K562 (cell line): Measurements from ENCODE around the gene PPIF. TPM values are rescaled to one million over a fixed set of nuclear protein-coding genes. Genes with fewer than 3 reads are reported as not detected.

Source experiments
- ATF7 ChIP-seq: fragments of 450-650 bp; IDR thresholded peaks from 2 replicates; pipeline ENCODE4 v1.7.1; 2014; ENCODE audit warnings: mild to moderate bottlenecking, moderate library complexity
- CREB1 ChIP-seq, 2 experiments: sonication (generic) in 1 of 2; formaldehyde crosslinking in 1 of 2; IDR thresholded peaks; 2 replicates each; pipeline versions ENCODE4 v1.6.1 to v1.8.0; 2012 to 2022; ENCODE audit warnings: inconsistent platforms in 1 of 2, mild to moderate bottlenecking in 1 of 2, missing genetic modification reagents in 1 of 2, moderate library complexity in 1 of 2
- FOXJ3 ChIP-seq: sonication (generic); formaldehyde crosslinking; IDR thresholded peaks from 2 replicates; pipeline ENCODE4 v1.4.0; 2020; ENCODE audit warnings: mild to moderate bottlenecking, missing genetic modification reagents
- GTF2F1 ChIP-seq: IDR thresholded peaks from 2 replicates; pipeline ENCODE4 v1.6.1; 2011; ENCODE audit warnings: low read depth, low read length, improper control_type of control experiment
- HNRNPLL ChIP-seq: fragments of 200-400 bp; formaldehyde crosslinking; IDR thresholded peaks from 2 replicates; pipeline ENCODE4 v1.6.1; 2017; ENCODE audit warnings: low read length, low read depth, mild to moderate bottlenecking; ENCODE audit not compliant: poor library complexity, severe bottlenecking
- HSF4 ChIP-seq: fragments of 250-450 bp; sonication (Bioruptor Pico); IDR thresholded peaks from 2 replicates; pipeline ENCODE4 v2.1.2; 2022; ENCODE audit warnings: mild to moderate bottlenecking, moderate library complexity, borderline replicate concordance
- JUNB ChIP-seq: fragments of 450-650 bp; formaldehyde crosslinking; conservative IDR thresholded peaks from 2 replicates; pipeline ENCODE4 v1.4.0; 2020; ENCODE audit warnings: mild to moderate bottlenecking
- LARP7 ChIP-seq: fragments of 450-650 bp; IDR thresholded peaks from 2 replicates; pipeline ENCODE4 v1.6.1; 2016
- MAFF ChIP-seq: IDR thresholded peaks from 2 replicates; pipeline ENCODE4 v1.6.1; 2012; ENCODE audit warnings: low read length, improper control_type of control experiment
- MAFK ChIP-seq: IDR thresholded peaks from 2 replicates; pipeline ENCODE4 v1.6.1; 2011; ENCODE audit warnings: low read length, improper control_type of control experiment
- NONO ChIP-seq, 2 experiments: fragments of 200-400 bp in 1 of 2; fragments of 450-650 bp in 1 of 2; formaldehyde crosslinking in 1 of 2; IDR thresholded peaks; 2 replicates each; pipeline ENCODE4 v1.6.1; 2017; ENCODE audit warnings: low read depth in 2 of 2, mild to moderate bottlenecking in 2 of 2, moderate library complexity in 2 of 2, low read length in 1 of 2
- PHB2 ChIP-seq: fragments of 450-650 bp; IDR thresholded peaks from 2 replicates; pipeline ENCODE4 v1.6.1; 2017; ENCODE audit warnings: low read depth
- POLR2A ChIP-seq: fragments of 450-650 bp; conservative IDR thresholded peaks from 2 replicates; pipeline ENCODE4 v1.6.1; 2016
- POLR2H ChIP-seq: IDR thresholded peaks from 2 replicates; pipeline ENCODE4 v1.6.1; 2016; ENCODE audit warnings: missing genetic modification characterization, low read depth, mild to moderate bottlenecking, control low read depth, missing compliant biosample characterization, moderate library complexity
- TSHZ1 ChIP-seq: fragments of 250-450 bp; sonication (Bioruptor Pico); IDR thresholded peaks from 2 replicates; pipeline ENCODE4 v1.4.0; 2020; ENCODE audit warnings: mild to moderate bottlenecking, moderate library complexity
- ZBTB2 ChIP-seq: fragments of 450-650 bp; IDR thresholded peaks from 2 replicates; pipeline ENCODE4 v1.6.1; 2016; ENCODE audit warnings: antibody characterized with exemption
- ZNF12 ChIP-seq: sonication (generic); formaldehyde crosslinking; IDR thresholded peaks from 2 replicates; pipeline ENCODE4 v1.4.0; 2020; ENCODE audit warnings: mild to moderate bottlenecking, missing genetic modification reagents
- ZNF143 ChIP-seq: sonication (generic); formaldehyde crosslinking; IDR thresholded peaks from 2 replicates; pipeline ENCODE4 v1.9.0; 2022; ENCODE audit warnings: mild to moderate bottlenecking, missing genetic modification reagents
- ZNF316 ChIP-seq: fragments of 450-650 bp; IDR thresholded peaks from 2 replicates; pipeline ENCODE4 v1.6.1; 2016
- ZNF766 ChIP-seq: fragments of 200-800 bp; sonication (Bioruptor generic); conservative IDR thresholded peaks from 2 replicates; pipeline ENCODE4 v1.6.1; 2016; ENCODE audit warnings: missing genetic modification characterization, missing compliant biosample characterization
- polyA plus RNA-seq, 8 experiments: library from polyadenylated mRNA; depleted of rRNA in 4 of 8; stranded (reverse) in 5 of 8; unstranded in 3 of 8; fragments of >200 nt; fragmentation: Nextera tagmentation in 2 of 8; fragmentation: Illumina TruSeq in 1 of 8; extraction: Ambion mirVana in 2 of 8; extraction: Trizol in 1 of 8; gene quantifications; 2 replicates each; pipeline versions ENCODE4 v1.2.1 to v1.2.3, GENCODE V29; 2011 to 2014; ENCODE audit warnings: inconsistent platforms in 1 of 8, missing spikeins in 1 of 8
- total RNA-seq, 7 experiments: library from RNA; depleted of rRNA in 6 of 7; stranded (reverse); fragments of >200 nt in 6 of 7; fragmentation: Illumina TruSeq in 2 of 7; extraction: Trizol in 2 of 7; gene quantifications; 2 replicates each; pipeline versions ENCODE4 v1.2.1 to v1.2.3, GENCODE V29; 2011 to 2021; ENCODE audit warnings: low replicate concordance in 1 of 7
- TF ChIP-seq, protein P1 (sequence below): sonication (generic); formaldehyde crosslinking; IDR thresholded peaks from 2 replicates; pipeline ENCODE4 v1.8.0; 2022; ENCODE audit warnings: mild to moderate bottlenecking, missing genetic modification reagents
- TF ChIP-seq, protein P2 (sequence below): conservative IDR thresholded peaks from 2 replicates; pipeline ENCODE4 v1.6.1; 2011; ENCODE audit warnings: low read depth, mild to moderate bottlenecking, low read length; ENCODE audit not compliant: control insufficient read depth

The PPIF gene
- total and polyA plus RNA-seq, 9 of the 15 experiments (the other 6 are each of a cell fraction or from before 2014, with no cell fraction given): 40.9 to 287 (median 117) TPM

DNA sequence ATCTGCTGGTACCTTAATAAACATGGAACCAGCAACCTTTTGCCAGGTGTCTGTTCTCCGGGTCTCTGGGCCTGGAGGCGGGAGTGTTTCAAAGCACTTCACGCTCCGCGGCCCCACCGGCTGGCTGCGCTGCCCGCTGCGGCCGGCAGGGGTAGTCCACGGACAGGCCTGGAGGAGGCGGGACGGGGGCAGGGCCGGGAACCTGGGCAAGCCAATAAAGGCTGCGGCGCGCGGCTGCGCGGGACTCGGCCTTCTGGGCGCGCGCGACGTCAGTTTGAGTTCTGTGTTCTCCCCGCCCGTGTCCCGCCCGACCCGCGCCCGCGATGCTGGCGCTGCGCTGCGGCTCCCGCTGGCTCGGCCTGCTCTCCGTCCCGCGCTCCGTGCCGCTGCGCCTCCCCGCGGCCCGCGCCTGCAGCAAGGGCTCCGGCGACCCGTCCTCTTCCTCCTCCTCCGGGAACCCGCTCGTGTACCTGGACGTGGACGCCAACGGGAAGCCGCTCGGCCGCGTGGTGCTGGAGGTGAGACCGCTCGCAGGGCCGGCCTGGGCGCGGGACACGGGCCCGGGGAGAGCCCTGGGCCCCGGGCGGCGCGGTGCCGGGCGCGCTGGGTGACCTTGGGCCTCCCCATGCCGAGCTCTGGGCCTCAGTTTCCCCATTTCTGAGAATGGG is at the start of gene PPIF (continued):
- TF ChIP-seq ZBTB2 (no peak), MAFF (no peak), JUNB (CRISPR knock-in tag) (no peak), GTF2F1 (peak; percentile 75; the same call in 1 of the 2 replicates), ZNF143 (no peak), CREB1 (IDR thresholded peaks at IDR 0.05) (peak; percentile 48), CREB1 (CRISPR knock-in tag; IDR thresholded peaks at IDR 0.05) (0 out of 2 replicates have a peak, but pooled peaks have one; percentile 37), POLR2A (peak; percentile 72; the same call in 1 of the 2 replicates), NONO (IDR thresholded peaks at IDR 0.05; ENCODE audit: low read depth in 2 of 2, low read length in 1 of 2) (peak; percentile 81 to 96), HNRNPLL (peak; percentile 51), LARP7 (no peak), ATF7 (peak; percentile 41; the same call in 1 of the 2 replicates), ZNF316 (no peak), TSHZ1 (CRISPR knock-in tag) (no peak), ZNF766 (CRISPR knock-in tag) (0 out of 2 replicates have a peak, but pooled peaks have one; percentile 17), ZNF12 (CRISPR knock-in tag) (no peak; the same call in 1 of the 2 replicates), PHB2 (no peak), POLR2H (tag) (peak; percentile 90; the same call in 1 of the 2 replicates), FOXJ3 (CRISPR knock-in tag) (no peak), HSF4 (CRISPR knock-in tag) (no peak), MAFK (0 out of 2 replicates have a peak, but pooled peaks have one; percentile 1)
- TF ChIP-seq, protein P1, sequence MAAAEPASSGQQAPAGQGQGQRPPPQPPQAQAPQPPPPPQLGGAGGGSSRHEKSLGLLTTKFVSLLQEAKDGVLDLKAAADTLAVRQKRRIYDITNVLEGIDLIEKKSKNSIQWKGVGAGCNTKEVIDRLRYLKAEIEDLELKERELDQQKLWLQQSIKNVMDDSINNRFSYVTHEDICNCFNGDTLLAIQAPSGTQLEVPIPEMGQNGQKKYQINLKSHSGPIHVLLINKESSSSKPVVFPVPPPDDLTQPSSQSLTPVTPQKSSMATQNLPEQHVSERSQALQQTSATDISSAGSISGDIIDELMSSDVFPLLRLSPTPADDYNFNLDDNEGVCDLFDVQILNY: peak; percentile 83; the same call in 1 of the 2 replicates
- TF ChIP-seq, protein P2, sequence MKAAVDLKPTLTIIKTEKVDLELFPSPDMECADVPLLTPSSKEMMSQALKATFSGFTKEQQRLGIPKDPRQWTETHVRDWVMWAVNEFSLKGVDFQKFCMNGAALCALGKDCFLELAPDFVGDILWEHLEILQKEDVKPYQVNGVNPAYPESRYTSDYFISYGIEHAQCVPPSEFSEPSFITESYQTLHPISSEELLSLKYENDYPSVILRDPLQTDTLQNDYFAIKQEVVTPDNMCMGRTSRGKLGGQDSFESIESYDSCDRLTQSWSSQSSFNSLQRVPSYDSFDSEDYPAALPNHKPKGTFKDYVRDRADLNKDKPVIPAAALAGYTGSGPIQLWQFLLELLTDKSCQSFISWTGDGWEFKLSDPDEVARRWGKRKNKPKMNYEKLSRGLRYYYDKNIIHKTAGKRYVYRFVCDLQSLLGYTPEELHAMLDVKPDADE: peak; percentile 72
